Measurements from ENCODE around the gene FAM227B. TPM values are rescaled to one million over a fixed set of nuclear protein-coding genes. Genes with fewer than 3 reads are reported as not detected.

Gene FAM227B, protein sequence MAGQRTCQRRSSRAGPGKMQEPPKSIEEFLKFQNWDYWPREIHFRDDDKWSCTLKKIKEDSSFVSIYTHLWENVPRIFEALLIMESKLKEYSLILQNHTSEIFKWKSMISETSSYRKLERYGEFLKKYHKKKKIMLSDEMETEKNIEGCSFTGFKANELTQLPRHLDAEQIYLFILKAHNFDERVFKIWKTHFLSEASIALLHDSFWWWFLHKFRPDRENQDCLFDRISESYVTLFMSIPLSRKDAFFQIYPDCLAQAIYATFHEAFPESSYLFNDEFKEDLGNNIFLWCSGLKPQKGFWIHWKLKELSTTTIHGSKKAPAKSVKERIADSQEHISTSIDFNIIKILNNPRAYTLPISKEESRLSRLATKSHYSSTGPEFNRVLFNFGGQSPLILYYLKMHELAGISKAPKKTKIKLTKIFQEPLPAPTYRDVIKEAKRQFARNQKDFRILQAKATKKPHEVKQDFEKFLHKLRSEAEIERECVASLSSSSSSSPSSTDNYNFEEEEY
- total RNA-seq = 2.7 and 5.5 TPM in 2 replicates

GRCh38 chr15:49620658-49621368 is at the start of gene FAM227B, which contains the start of gene DTWD1:
TSS of gene FAM227B (minus strand) at chr15:49620818. CDS start at chr15:49615171, 5,647 bp downstream.
TSS of gene DTWD1 (plus strand) at chr15:49621048. CDS start at chr15:49625168, 4,120 bp downstream.

DNA sequence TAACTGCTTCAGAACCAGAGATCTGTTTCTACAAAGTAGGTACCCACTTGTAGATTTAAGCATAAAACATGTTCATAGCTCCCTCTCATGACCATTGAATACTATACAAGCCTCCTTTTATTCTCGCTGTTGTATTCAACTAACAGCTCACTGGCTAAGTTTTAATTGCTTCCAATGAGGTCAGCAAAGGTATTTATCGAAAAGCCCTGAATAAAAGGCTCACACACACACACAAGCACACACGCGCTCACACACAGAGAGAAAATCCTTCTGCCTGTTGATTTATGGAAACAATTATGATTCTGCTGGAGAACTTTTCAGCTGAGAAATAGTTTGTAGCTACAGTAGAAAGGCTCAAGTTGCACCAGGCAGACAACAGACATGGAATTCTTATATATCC is 197.6 kb downstream of the FAM227B start, which contains the start of gene FGF7:
Gene FGF7 (plus strand): TSS at position 222 of the 400 bp plus-strand sequence. CDS start 1,056 bp downstream, outside the sequence.

Other genes starting within 250 kb of the FAM227B start
- 264 and 355 TPM in 2 replicates for gene FGF7, start 197.6 kb downstream of the FAM227B start, total RNA-seq
- gene DTWD1, start 230 bp upstream of the FAM227B start, total RNA-seq = 35.7 and 37.0 TPM in 2 replicates